ENCODE measurements around the gene CFTR. TPM values are rescaled to one million over a fixed set of nuclear protein-coding genes. Genes with fewer than 3 reads are reported as not detected.

The CFTR gene
- total and polyA plus RNA-seq, 10 of the 15 experiments (the other 5 are each of a cell fraction or from before 2014, with no cell fraction given): 0.02 to 2.3 (median 0.21) TPM; not detected in 1

DNA sequence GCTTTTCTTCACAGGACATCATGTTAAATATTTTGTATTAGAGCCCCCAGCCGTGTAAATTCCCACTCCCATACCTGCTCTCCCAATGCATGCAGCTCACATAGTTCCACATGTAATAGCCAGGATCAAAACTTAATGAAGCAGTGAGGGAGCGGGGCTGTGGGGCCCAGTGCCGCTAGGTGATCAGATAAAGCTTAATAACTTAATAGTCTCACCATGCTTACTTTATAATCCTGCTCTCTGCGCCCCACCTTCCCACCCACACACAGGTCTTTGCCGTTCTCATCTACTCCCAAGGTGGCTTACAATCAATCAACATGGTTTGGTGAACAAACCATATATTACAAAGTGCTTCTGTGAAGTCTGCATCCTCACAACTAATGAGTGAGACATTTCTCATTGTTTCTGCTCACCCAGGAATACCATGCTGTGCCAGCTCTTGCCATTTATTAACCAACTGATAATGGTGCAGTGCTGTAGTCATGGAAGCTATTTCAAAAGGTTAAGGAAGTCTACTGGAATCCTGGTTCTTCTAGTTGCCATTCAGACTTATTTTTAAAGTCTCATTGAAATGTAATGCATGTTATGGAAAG lies 237.0 kb downstream of the CFTR start (continued):
- TF ChIP-seq, protein P1, sequence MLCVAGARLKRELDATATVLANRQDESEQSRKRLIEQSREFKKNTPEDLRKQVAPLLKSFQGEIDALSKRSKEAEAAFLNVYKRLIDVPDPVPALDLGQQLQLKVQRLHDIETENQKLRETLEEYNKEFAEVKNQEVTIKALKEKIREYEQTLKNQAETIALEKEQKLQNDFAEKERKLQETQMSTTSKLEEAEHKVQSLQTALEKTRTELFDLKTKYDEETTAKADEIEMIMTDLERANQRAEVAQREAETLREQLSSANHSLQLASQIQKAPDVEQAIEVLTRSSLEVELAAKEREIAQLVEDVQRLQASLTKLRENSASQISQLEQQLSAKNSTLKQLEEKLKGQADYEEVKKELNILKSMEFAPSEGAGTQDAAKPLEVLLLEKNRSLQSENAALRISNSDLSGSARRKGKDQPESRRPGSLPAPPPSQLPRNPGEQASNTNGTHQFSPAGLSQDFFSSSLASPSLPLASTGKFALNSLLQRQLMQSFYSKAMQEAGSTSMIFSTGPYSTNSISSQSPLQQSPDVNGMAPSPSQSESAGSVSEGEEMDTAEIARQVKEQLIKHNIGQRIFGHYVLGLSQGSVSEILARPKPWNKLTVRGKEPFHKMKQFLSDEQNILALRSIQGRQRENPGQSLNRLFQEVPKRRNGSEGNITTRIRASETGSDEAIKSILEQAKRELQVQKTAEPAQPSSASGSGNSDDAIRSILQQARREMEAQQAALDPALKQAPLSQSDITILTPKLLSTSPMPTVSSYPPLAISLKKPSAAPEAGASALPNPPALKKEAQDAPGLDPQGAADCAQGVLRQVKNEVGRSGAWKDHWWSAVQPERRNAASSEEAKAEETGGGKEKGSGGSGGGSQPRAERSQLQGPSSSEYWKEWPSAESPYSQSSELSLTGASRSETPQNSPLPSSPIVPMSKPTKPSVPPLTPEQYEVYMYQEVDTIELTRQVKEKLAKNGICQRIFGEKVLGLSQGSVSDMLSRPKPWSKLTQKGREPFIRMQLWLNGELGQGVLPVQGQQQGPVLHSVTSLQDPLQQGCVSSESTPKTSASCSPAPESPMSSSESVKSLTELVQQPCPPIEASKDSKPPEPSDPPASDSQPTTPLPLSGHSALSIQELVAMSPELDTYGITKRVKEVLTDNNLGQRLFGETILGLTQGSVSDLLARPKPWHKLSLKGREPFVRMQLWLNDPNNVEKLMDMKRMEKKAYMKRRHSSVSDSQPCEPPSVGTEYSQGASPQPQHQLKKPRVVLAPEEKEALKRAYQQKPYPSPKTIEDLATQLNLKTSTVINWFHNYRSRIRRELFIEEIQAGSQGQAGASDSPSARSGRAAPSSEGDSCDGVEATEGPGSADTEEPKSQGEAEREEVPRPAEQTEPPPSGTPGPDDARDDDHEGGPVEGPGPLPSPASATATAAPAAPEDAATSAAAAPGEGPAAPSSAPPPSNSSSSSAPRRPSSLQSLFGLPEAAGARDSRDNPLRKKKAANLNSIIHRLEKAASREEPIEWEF (IDR thresholded peaks at IDR 0.05; ENCODE audit: insufficient replicate concordance, low read depth, low read length): no peak
- TF ChIP-seq, protein P2, sequence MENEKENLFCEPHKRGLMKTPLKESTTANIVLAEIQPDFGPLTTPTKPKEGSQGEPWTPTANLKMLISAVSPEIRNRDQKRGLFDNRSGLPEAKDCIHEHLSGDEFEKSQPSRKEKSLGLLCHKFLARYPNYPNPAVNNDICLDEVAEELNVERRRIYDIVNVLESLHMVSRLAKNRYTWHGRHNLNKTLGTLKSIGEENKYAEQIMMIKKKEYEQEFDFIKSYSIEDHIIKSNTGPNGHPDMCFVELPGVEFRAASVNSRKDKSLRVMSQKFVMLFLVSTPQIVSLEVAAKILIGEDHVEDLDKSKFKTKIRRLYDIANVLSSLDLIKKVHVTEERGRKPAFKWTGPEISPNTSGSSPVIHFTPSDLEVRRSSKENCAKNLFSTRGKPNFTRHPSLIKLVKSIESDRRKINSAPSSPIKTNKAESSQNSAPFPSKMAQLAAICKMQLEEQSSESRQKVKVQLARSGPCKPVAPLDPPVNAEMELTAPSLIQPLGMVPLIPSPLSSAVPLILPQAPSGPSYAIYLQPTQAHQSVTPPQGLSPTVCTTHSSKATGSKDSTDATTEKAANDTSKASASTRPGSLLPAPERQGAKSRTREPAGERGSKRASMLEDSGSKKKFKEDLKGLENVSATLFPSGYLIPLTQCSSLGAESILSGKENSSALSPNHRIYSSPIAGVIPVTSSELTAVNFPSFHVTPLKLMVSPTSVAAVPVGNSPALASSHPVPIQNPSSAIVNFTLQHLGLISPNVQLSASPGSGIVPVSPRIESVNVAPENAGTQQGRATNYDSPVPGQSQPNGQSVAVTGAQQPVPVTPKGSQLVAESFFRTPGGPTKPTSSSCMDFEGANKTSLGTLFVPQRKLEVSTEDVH (IDR thresholded peaks at IDR 0.05; ENCODE audit: low read depth, partially characterized antibody): no peak
- TF ChIP-seq, protein P3, sequence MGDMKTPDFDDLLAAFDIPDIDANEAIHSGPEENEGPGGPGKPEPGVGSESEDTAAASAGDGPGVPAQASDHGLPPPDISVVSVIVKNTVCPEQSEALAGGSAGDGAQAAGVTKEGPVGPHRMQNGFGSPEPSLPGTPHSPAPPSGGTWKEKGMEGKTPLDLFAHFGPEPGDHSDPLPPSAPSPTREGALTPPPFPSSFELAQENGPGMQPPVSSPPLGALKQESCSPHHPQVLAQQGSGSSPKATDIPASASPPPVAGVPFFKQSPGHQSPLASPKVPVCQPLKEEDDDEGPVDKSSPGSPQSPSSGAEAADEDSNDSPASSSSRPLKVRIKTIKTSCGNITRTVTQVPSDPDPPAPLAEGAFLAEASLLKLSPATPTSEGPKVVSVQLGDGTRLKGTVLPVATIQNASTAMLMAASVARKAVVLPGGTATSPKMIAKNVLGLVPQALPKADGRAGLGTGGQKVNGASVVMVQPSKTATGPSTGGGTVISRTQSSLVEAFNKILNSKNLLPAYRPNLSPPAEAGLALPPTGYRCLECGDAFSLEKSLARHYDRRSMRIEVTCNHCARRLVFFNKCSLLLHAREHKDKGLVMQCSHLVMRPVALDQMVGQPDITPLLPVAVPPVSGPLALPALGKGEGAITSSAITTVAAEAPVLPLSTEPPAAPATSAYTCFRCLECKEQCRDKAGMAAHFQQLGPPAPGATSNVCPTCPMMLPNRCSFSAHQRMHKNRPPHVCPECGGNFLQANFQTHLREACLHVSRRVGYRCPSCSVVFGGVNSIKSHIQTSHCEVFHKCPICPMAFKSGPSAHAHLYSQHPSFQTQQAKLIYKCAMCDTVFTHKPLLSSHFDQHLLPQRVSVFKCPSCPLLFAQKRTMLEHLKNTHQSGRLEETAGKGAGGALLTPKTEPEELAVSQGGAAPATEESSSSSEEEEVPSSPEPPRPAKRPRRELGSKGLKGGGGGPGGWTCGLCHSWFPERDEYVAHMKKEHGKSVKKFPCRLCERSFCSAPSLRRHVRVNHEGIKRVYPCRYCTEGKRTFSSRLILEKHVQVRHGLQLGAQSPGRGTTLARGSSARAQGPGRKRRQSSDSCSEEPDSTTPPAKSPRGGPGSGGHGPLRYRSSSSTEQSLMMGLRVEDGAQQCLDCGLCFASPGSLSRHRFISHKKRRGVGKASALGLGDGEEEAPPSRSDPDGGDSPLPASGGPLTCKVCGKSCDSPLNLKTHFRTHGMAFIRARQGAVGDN (IDR thresholded peaks at IDR 0.05): no peak
- TF ChIP-seq STAT3 (IDR thresholded peaks at IDR 0.05; ENCODE audit: low read depth, low read length): no peak
- no peak for TF ChIP-seq MEF2B (IDR thresholded peaks at IDR 0.05; ENCODE audit: partially characterized antibody, poor library complexity, severe bottlenecking)
- TF ChIP-seq RAD51 (IDR thresholded peaks at IDR 0.05): no peak
- TF ChIP-seq, protein P4, sequence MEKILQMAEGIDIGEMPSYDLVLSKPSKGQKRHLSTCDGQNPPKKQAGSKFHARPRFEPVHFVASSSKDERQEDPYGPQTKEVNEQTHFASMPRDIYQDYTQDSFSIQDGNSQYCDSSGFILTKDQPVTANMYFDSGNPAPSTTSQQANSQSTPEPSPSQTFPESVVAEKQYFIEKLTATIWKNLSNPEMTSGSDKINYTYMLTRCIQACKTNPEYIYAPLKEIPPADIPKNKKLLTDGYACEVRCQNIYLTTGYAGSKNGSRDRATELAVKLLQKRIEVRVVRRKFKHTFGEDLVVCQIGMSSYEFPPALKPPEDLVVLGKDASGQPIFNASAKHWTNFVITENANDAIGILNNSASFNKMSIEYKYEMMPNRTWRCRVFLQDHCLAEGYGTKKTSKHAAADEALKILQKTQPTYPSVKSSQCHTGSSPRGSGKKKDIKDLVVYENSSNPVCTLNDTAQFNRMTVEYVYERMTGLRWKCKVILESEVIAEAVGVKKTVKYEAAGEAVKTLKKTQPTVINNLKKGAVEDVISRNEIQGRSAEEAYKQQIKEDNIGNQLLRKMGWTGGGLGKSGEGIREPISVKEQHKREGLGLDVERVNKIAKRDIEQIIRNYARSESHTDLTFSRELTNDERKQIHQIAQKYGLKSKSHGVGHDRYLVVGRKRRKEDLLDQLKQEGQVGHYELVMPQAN (conservative IDR thresholded peaks at IDR 0.05): no peak
- TF ChIP-seq POLR2AphosphoS2 (IDR thresholded peaks at IDR 0.05; ENCODE audit: low read depth, low read length): no peak
- TF ChIP-seq PAX5 (IDR thresholded peaks at IDR 0.05; ENCODE audit: borderline replicate concordance, low read depth, low read length): no peak

Measured in GM12878 (cell line).